OCI-LY3 (cell line): ENCODE data around the gene RHOJ.

Source experiments
- H2AFZ ChIP-seq: fragments of 200-600, 300-600 bp; shearing (Covaris generic); 2 replicates; pipeline ENCODE4 v1.6.0; 2014; ENCODE audit warnings: antibody characterized with exemption, low read depth, low read length
- H3K27ac ChIP-seq: fragments of 200-600, 300-600 bp; sonication (generic); 2 replicates; pipeline ENCODE4 v1.5.1; 2014; ENCODE audit warnings: mild to moderate bottlenecking, low read length, moderate library complexity, mixed read lengths
- H3K27me3 ChIP-seq: fragments of 200-600, 300-600 bp; sonication (generic); 2 replicates; pipeline ENCODE4 v1.6.1; 2014; ENCODE audit warnings: low read depth, low read length, mixed read lengths
- H3K36me3 ChIP-seq: fragments of 200-600, 300-600 bp; sonication (generic); replicated peaks from 2 replicates; pipeline ENCODE3; 2014; ENCODE audit warnings: low read depth, low read length, mixed read lengths
- H3K4me1 ChIP-seq: fragments of 300-600, 200-600 bp; sonication (generic); 2 replicates; pipeline ENCODE4 v1.6.1; 2014; ENCODE audit warnings: low read length, mixed read lengths
- H3K4me2 ChIP-seq: fragments of 200-600, 300-600 bp; sonication (generic); 2 replicates; pipeline ENCODE4 v1.6.1; 2014; ENCODE audit warnings: low read length, mixed read lengths
- H3K4me3 ChIP-seq: fragments of 300-600, 200-600 bp; sonication (generic); 2 replicates; pipeline ENCODE4 v1.5.1; 2014; ENCODE audit warnings: antibody characterized with exemption, mild to moderate bottlenecking, low read length, moderate library complexity
- H3K79me2 ChIP-seq: fragments of 300-600, 200-600 bp; shearing (Covaris generic); 2 replicates; pipeline ENCODE4 v1.6.1; 2014; ENCODE audit warnings: mild to moderate bottlenecking, low read length, mixed read lengths
- H3K9ac ChIP-seq: fragments of 300-600, 200-600 bp; shearing (Covaris generic); 2 replicates; pipeline ENCODE4 v1.6.0; 2014; ENCODE audit warnings: mild to moderate bottlenecking, low read length, moderate library complexity
- H3K9me3 ChIP-seq: fragments of 200-600, 300-600 bp; shearing (Covaris generic); 2 replicates; pipeline ENCODE4 v1.6.1; 2014; ENCODE audit warnings: low read length, mixed read lengths; ENCODE audit not compliant: insufficient read depth
- H4K20me1 ChIP-seq: fragments of 200-600, 300-600 bp; sonication (generic); 2 replicates; pipeline ENCODE4 v1.6.1; 2016; ENCODE audit warnings: low read length, mixed read lengths; ENCODE audit not compliant: insufficient read depth
- CTCF ChIP-seq: fragments of 200-600, 300-600 bp; sonication (generic); IDR thresholded peaks from 2 replicates; pipeline ENCODE4 v1.5.1; 2014; ENCODE audit warnings: antibody characterized with exemption, low read length, low read depth
- EZH2phosphoT487 ChIP-seq: fragments of 200-600 bp; shearing (Covaris generic); IDR thresholded peaks from 2 replicates; pipeline ENCODE4 v1.6.1; 2018; ENCODE audit warnings: antibody characterized with exemption, mixed run types, low read depth

RHOJ gene

GRCh38 chr14:63204407-63205043 is at the start of gene RHOJ:
Gene RHOJ, plus strand, starts transcription at chr14:63204443. Its CDS starts 427 bp downstream, at chr14:63204870.
- Histone ChIP-seq H3K9me3 (no peaks in the 10 kb centered on the region), H3K79me2 (no peaks in the 10 kb centered on the region), H3K36me3 (no peaks in the 10 kb centered on the region), H3K27ac (no peak within 1 kb of the TSS), H2AFZ (peak within 1 kb of the TSS; percentile 83), H3K4me3 (peak within 1 kb of the TSS; percentile 70), H3K4me2 (peak within 1 kb of the TSS; percentile 82), H3K27me3 (0 out of 2 replicates have a peak, but pooled peaks cover 2% of the 10 kb centered on the region), H3K9ac (0 out of 2 replicates have a peak within 1 kb of the TSS, but pooled peaks have one; percentile 14), H3K4me1 (peaks cover 15% of the 10 kb centered on the region), H4K20me1 (no peaks in the 10 kb centered on the region)
- no peak for TF ChIP-seq EZH2phosphoT487
- no peak for TF ChIP-seq CTCF

- Histone ChIP-seq H3K27me3 (no peaks in the 10 kb centered on the region), H3K4me1 (peaks cover 11% of the 10 kb centered on the region), H3K79me2 (no peaks in the 10 kb centered on the region), H3K9me3 (no peaks in the 10 kb centered on the region), H4K20me1 (no peaks in the 10 kb centered on the region), H2AFZ (no peak overlapping the region; the same call in 1 of the 2 replicates), H3K4me2 (peak overlapping the region; percentile 37), H3K27ac (no peak overlapping the region), H3K9ac (no peak overlapping the region), H3K4me3 (no peak overlapping the region), H3K36me3 (no peaks in the 10 kb centered on the region)
- no peak for TF ChIP-seq CTCF
- no peak for TF ChIP-seq EZH2phosphoT487
Measured at GRCh38 chr14:63155511-63156185, 48.6 kb upstream of the RHOJ start.

GRCh38 chr14:63157195-63157594 is 47.0 kb upstream of the RHOJ start:
- Histone ChIP-seq H3K9me3 (no peaks in the 10 kb centered on the region), H3K4me1 (peaks cover 11% of the 10 kb centered on the region), H3K36me3 (no peaks in the 10 kb centered on the region), H4K20me1 (no peaks in the 10 kb centered on the region), H3K27me3 (no peaks in the 10 kb centered on the region), H3K27ac (no peak overlapping the region), H2AFZ (no peak overlapping the region), H3K4me2 (no peak overlapping the region), H3K9ac (no peak overlapping the region), H3K79me2 (no peaks in the 10 kb centered on the region), H3K4me3 (no peak overlapping the region)
- TF ChIP-seq CTCF (no peak), EZH2phosphoT487 (no peak)

GRCh38 chr14:63163306-63163705 is 40.9 kb upstream of the RHOJ start:
- TF ChIP-seq CTCF, result no peak
- no peak for TF ChIP-seq EZH2phosphoT487
- no peaks in the 10 kb centered on the region for H3K79me2 ChIP-seq
- no peak overlapping the region for H3K4me2 ChIP-seq
- H3K36me3 ChIP-seq, result no peaks in the 10 kb centered on the region
- no peak overlapping the region for H3K9ac ChIP-seq
- no peaks in the 10 kb centered on the region for H3K4me1 ChIP-seq
- no peaks in the 10 kb centered on the region for H4K20me1 ChIP-seq
- no peaks in the 10 kb centered on the region for H3K9me3 ChIP-seq
- H3K4me3 ChIP-seq, result no peak overlapping the region
- no peak overlapping the region for H3K27ac ChIP-seq
- no peak overlapping the region for H2AFZ ChIP-seq
- no peaks in the 10 kb centered on the region for H3K27me3 ChIP-seq
